ENCODE data around the gene KRT86. TPM values are rescaled to one million over a fixed set of nuclear protein-coding genes. Genes with fewer than 3 reads are reported as not detected.
A peak's percentile ranks its signal among the peaks of the same experiment; 100 is the strongest.

The KRT86 gene
- polyA plus RNA-seq, 2 of the 4 experiments (the other 2 are of a cell fraction) = 23.5 to 378 TPM

GRCh38 chr12:52243259-52243855 lies 31.1 kb upstream of the KRT86 start:
- H3K9me3 ChIP-seq = no peaks in the 10 kb centered on the region
- CTCF ChIA-PET = interaction anchor here (0.5 to 14.8 kb wide), 15 partner anchors 8 to 637 kb away, joined by 3 to 321 read pairs (median 13); partner anchors contain the start of genes KRT7 and KRT86
- TF ChIP-seq ZSCAN20 (CRISPR knock-in tag; IDR thresholded peaks at IDR 0.05) (no peak), SMC3 (IDR thresholded peaks at IDR 0.05) (no peak), HOXB5 (CRISPR knock-in tag; IDR thresholded peaks at IDR 0.05) (peak; percentile 25; the same call in 1 of the 2 replicates), CHD4 (IDR thresholded peaks at IDR 0.05; ENCODE audit: borderline replicate concordance) (no peak), RAD21 (conservative IDR thresholded peaks at IDR 0.05 in 1 of 2, IDR thresholded peaks at IDR 0.05 in 1 of 2) (no peak), REST (IDR thresholded peaks at IDR 0.05) (peak; percentile 47; the same call in 1 of the 2 replicates), JUN (IDR thresholded peaks at IDR 0.05) (no peak), PBX3 (IDR thresholded peaks at IDR 0.05) (no peak), TFCP2L1 (CRISPR knock-in tag; IDR thresholded peaks at IDR 0.05) (no peak), MAX (IDR thresholded peaks at IDR 0.05) (no peak), RARB (CRISPR knock-in tag; IDR thresholded peaks at IDR 0.05) (no peak), CEBPB (IDR thresholded peaks at IDR 0.05) (no peak), ZNF302 (CRISPR knock-in tag; IDR thresholded peaks at IDR 0.05) (peak; percentile 7; the same call in 1 of the 2 replicates), HOXA7 (CRISPR knock-in tag; IDR thresholded peaks at IDR 0.05) (no peak), HOXB13 (CRISPR knock-in tag; IDR thresholded peaks at IDR 0.05; ENCODE audit: low read depth) (no peak), CBX2 (IDR thresholded peaks at IDR 0.05; ENCODE audit: borderline replicate concordance, low read depth) (no peak), ZFP36 (IDR thresholded peaks at IDR 0.05; ENCODE audit: borderline replicate concordance, partially characterized antibody) (no peak), POLR2AphosphoS2 (conservative IDR thresholded peaks at IDR 0.05; ENCODE audit: low read length) (peak; percentile 88)
- peak overlapping the region; percentile 99 for H3K4me2 ChIP-seq
- DNase-seq (ENCODE audit: low read depth in 1 of 2, low spot score in 1 of 2) (peak in 1 of 2 experiments; percentile 61), ATAC-seq (peak in 1 of 2 experiments; percentile 1; a peak in 3 of 6 replicates), FAIRE-seq (peak; percentile 43)
- peak overlapping the region; percentile 92 to 97 for H3K27ac ChIP-seq
- peak overlapping the region; percentile 11; the same call in 1 of the 3 replicates for H3K4me3 ChIP-seq
- POLR2A ChIA-PET = interaction anchor here (0.6 to 18.5 kb wide), 9 partner anchors 10 to 713 kb away, joined by 3 to 383 read pairs (median 5); partner anchors contain the start of genes KRT7 and KRT86
- peaks cover 100% of the 10 kb centered on the region for H3K4me1 ChIP-seq
- WGBS (ENCODE audit: missing lambda C conversion rate) = 16% methylated on average over 5 of the region's 5 CpGs

- Histone ChIP-seq H3K4me3 (peak overlapping the region; percentile 24; the same call in 1 of the 3 replicates), H3K4me1 (peaks cover 100% of the 10 kb centered on the region), H3K9me3 (no peaks in the 10 kb centered on the region), H3K27ac (peak overlapping the region; percentile 92 to 97), H3K4me2 (peak overlapping the region; percentile 99)
- ATAC-seq (peak; percentile 22 to 31), DNase-seq (ENCODE audit: low read depth in 1 of 2, low spot score in 1 of 2) (peak; percentile 92 to 93), FAIRE-seq (peak; percentile 77)
- 1% methylated on average over 10 of the region's 12 CpGs for WGBS (ENCODE audit: missing lambda C conversion rate)
- ChIA-PET POLR2A (interaction anchor here (0.6 to 18.5 kb wide), 12 partner anchors 9 to 712 kb away, joined by 3 to 383 read pairs (median 5); partner anchors contain the start of genes KRT7 and KRT86), CTCF (interaction anchor here (0.5 to 14.8 kb wide), 24 partner anchors 9 to 641 kb away, joined by 3 to 321 read pairs (median 7); partner anchors contain the start of genes KRT7, KRT80 and KRT86)
- TF ChIP-seq FOSB (CRISPR knock-in tag; IDR thresholded peaks at IDR 0.05) (peak; percentile 90), MAZ (IDR thresholded peaks at IDR 0.05; ENCODE audit: borderline replicate concordance, low read depth, low read length) (peak; percentile 29; the same call in 1 of the 2 replicates), RAD21 (conservative IDR thresholded peaks at IDR 0.05 in 1 of 2, IDR thresholded peaks at IDR 0.05 in 1 of 2) (no peak; a peak in 2 of 5 replicates), NFE2L2 (conservative IDR thresholded peaks at IDR 0.05; ENCODE audit: low read length) (no peak), NPAS2 (CRISPR knock-in tag; IDR thresholded peaks at IDR 0.05; ENCODE audit: borderline replicate concordance) (peak; percentile 55; the same call in 1 of the 2 replicates), MYC (IDR thresholded peaks at IDR 0.05; ENCODE audit: borderline replicate concordance, low read length) (peak; percentile 36; the same call in 1 of the 2 replicates), ZNF302 (CRISPR knock-in tag; IDR thresholded peaks at IDR 0.05) (0 out of 2 replicates have a peak, but pooled peaks have one; percentile 3), BCL3 (IDR thresholded peaks at IDR 0.05) (peak; percentile 79; the same call in 2 of the 3 replicates), PBX3 (IDR thresholded peaks at IDR 0.05) (peak; percentile 78), EHMT2 (IDR thresholded peaks at IDR 0.05; ENCODE audit: low read depth) (no peak)
These were observed 30.4 kb upstream of the KRT86 start for GRCh38 chr12:52243856-52244614.
